Large intestine (tissue), 3 donors: ENCODE measurements around the gene AGBL1. TPM values are rescaled to one million over a fixed set of nuclear protein-coding genes. Genes with fewer than 3 reads are reported as not detected.

Experiments used
- DNase-seq, 2 donors: peaks; one replicate each; pipeline versions ENCODE4 v3.0.0 to v3.0.0-alpha.2; 2013
- H3K27ac ChIP-seq: one replicate; pipeline ENCODE4 v1.5.1; 2013; ENCODE audit warnings: low read length
- H3K27me3 ChIP-seq: 2 replicates; pipeline ENCODE4 v1.6.1; 2013; ENCODE audit warnings: low read length; ENCODE audit not compliant: control insufficient read depth, insufficient read depth
- H3K36me3 ChIP-seq: 2 replicates; pipeline ENCODE4 v1.6.1; 2013; ENCODE audit warnings: low read length; ENCODE audit not compliant: control insufficient read depth, insufficient read depth
- H3K4me1 ChIP-seq: one replicate; pipeline ENCODE4 v1.6.1; 2013; ENCODE audit warnings: low read length; ENCODE audit not compliant: control insufficient read depth, insufficient read depth
- H3K4me3 ChIP-seq: one replicate; pipeline ENCODE4 v1.5.1; 2013; ENCODE audit warnings: low read length
- H3K9me3 ChIP-seq: one replicate; pipeline ENCODE4 v1.6.1; 2013; ENCODE audit warnings: mild to moderate bottlenecking, low read depth, low read length, moderate library complexity; ENCODE audit not compliant: control insufficient read depth
- WGBS: methylation state at CpG from one replicate; pipeline ENCODE4 v1.1.5; 2013; ENCODE audit warnings: low lambda C conversion rate; ENCODE audit not compliant: insufficient coverage; 5-methylcytosine and 5-hydroxymethylcytosine counted together
- polyA plus RNA-seq: library from polyadenylated mRNA; unstranded; fragments of 120-200 nt; gene quantifications from one replicate; pipeline ENCODE4 v1.2.1, GENCODE V29; 2013

AGBL1 gene
- polyA plus RNA-seq, 1 donor, result 0.04 TPM

DNA sequence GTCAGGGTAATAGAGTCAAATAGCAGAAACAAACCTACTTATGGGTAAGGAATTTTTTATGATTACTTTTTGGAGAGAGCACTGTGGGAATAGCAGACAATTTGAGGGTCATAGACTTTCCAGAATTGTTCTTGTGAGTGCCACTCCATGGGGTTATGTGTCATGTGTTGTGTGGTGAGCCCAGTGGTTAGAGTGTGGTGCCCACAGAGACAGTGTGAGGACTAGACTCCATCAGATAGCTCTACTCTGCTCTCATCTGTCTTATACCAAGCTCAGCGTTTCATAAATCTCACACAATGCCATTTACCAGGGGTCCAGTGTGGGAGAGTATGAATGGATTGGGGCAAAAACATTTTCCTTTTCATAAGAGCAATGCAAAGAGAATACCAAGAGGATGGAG is 188.9 kb downstream of the AGBL1 start:
- Histone ChIP-seq H3K36me3 (no peaks in the 10 kb centered on the region), H3K27me3 (no peaks in the 10 kb centered on the region), H3K4me1 (no peaks in the 10 kb centered on the region), H3K4me3 (no peak overlapping the region), H3K27ac (no peak overlapping the region), H3K9me3 (no peaks in the 10 kb centered on the region)
- no CpG with 5 or more reads among the region's 1 CpG for WGBS
- DNase-seq, result no peak

DNA sequence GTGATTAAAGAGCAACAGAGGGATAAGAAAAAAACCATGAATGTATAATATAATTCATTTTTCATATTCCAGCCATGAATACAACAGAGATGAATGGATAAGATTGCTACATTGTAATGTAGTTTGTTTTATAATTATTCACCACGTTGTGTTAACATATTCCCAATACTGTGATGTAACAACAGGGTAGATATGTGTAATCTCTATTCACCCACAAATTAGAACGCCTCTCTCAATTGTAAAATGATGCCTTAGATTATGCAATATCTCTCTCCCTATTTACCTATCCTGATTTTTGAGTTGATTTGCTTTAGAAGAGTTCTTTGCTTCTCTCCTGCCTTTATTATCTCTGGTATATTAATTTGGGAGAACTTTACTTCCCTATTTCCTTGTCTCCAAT is 193.6 kb downstream of the AGBL1 start:
- WGBS, result 33% methylated on average over 1 of the region's 2 CpGs
- H3K9me3 ChIP-seq, result no peaks in the 10 kb centered on the region
- no peak overlapping the region for H3K4me3 ChIP-seq
- no peaks in the 10 kb centered on the region for H3K36me3 ChIP-seq
- no peaks in the 10 kb centered on the region for H3K27me3 ChIP-seq
- DNase-seq, result no peak
- H3K4me1 ChIP-seq, result no peaks in the 10 kb centered on the region
- no peak overlapping the region for H3K27ac ChIP-seq

DNA sequence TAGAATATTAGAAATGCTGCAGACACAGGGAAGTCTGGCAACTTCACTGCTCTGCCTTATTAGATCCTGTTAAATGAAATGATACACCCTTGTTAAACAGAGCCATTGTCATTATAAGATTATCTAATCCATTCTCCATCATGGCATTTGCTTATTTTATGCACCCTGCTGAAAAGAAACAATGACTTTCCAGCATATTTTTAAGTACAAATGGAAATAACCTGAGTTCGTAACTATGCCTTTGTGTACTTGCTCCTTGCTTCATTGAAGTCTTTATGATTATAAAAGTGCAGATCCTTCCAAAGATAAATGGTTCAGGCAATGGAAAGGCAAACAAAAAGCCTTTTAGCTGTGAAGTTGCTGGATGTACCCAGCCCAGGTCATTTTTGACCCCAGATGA is 195.7 kb downstream of the AGBL1 start:
- H3K27ac ChIP-seq, result no peak overlapping the region
- H3K36me3 ChIP-seq, result no peaks in the 10 kb centered on the region
- H3K27me3 ChIP-seq, result no peaks in the 10 kb centered on the region
- no CpG with 5 or more reads among the region's 1 CpG for WGBS
- DNase-seq, result no peak
- H3K4me1 ChIP-seq, result no peaks in the 10 kb centered on the region
- no peak overlapping the region for H3K4me3 ChIP-seq
- H3K9me3 ChIP-seq, result no peaks in the 10 kb centered on the region

DNA sequence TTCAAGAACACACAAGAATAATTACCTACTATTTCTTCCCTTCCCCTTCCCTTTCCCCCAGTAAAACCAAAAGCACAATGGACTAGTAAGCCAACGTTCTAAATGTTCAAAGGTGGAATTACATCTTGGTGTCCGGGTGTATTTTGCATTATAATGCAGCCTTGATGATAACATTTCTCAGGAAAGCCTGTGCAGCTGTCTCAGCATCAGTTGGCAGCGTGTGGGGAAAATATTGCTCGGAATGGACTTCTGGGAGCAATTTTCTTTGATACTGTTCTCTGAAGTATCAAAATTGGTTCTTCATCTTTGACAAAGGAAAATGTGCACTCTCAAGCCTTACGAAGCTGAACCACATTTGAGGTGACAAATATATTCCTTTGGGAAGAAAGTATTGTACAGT is 198.9 kb downstream of the AGBL1 start:
- H3K36me3 ChIP-seq, result no peaks in the 10 kb centered on the region
- H3K27me3 ChIP-seq, result no peaks in the 10 kb centered on the region
- DNase-seq, result no peak
- 100% methylated on average over 1 of the region's 5 CpGs for WGBS
- no peaks in the 10 kb centered on the region for H3K4me1 ChIP-seq
- no peak overlapping the region for H3K4me3 ChIP-seq
- no peak overlapping the region for H3K27ac ChIP-seq
- H3K9me3 ChIP-seq, result no peaks in the 10 kb centered on the region

DNA sequence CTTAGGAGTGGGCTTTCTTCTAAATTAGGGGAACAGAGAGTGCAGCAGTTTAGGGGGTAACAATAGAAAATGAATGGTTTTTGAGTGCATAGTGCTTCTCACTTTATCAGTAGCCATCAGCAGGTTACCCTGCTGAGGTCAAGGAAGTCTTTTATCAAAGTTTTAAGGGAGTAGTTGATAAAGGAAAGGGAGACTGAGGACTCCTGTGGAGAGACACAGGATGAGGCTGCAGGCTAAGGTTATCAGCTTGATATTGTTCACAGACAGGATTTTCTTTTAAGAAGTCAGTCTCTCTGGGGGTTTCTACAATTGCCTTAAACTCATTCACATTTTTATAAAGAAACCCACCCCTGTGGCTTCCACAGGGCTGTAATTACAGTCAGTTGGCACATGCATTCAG is 205.0 kb downstream of the AGBL1 start:
- Histone ChIP-seq H3K36me3 (no peaks in the 10 kb centered on the region), H3K27me3 (no peaks in the 10 kb centered on the region), H3K4me1 (no peaks in the 10 kb centered on the region), H3K9me3 (no peaks in the 10 kb centered on the region), H3K4me3 (no peak overlapping the region), H3K27ac (no peak overlapping the region)
- DNase-seq, result no peak

DNA sequence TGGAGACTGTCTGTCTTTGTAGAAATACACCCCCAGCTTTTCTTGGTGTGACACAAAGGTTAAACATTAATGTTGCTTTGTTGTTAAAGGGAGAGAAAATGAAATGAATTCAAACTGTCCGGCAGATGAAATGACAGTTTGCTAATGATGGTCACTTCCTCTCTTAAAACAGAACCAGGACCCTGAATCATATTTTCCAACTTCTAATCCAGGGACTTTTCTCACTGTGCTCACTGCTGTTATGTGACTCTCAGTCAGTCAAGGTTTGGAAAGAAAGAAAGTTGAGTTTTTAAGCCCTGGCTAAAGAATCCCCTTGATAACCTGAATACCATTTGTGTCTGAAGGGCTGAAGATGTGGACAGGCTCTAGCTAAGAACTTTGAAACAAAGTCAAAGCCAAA is 215.8 kb downstream of the AGBL1 start:
- no peaks in the 10 kb centered on the region for H3K27me3 ChIP-seq

DNA sequence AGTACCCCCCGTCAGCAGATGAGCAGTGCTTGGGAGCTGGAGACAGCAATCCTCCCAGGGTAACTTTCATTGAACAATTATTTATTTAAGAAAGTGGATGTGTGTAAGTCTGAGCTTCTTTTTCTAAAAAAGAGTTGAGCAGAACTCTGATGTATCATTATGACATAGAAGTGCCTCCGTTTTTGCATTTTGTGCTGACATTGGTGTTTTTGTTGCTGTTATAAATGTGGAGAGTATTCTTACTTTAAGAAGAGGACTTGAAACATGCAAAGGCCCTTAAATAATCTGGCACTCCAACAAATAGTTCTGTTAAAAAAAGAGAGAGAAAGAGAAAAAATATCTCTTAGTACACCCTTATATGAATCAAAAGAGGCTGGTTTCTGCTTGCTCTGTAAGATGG is 217.1 kb downstream of the AGBL1 start:
- no peak overlapping the region for H3K27ac ChIP-seq
- H3K4me3 ChIP-seq, result no peak overlapping the region
- WGBS, result no CpG with 5 or more reads among the region's 2 CpGs
- no peaks in the 10 kb centered on the region for H3K27me3 ChIP-seq
- no peak for DNase-seq
- H3K9me3 ChIP-seq, result no peaks in the 10 kb centered on the region
- no peaks in the 10 kb centered on the region for H3K4me1 ChIP-seq
- no peaks in the 10 kb centered on the region for H3K36me3 ChIP-seq

More for the DNA sequence above, 215.8 kb downstream of the AGBL1 start:
- H3K9me3 ChIP-seq, result no peaks in the 10 kb centered on the region
- H3K4me3 ChIP-seq, result no peak overlapping the region
- no CpG with 5 or more reads among the region's 1 CpG for WGBS
- H3K27ac ChIP-seq, result no peak overlapping the region
- no peaks in the 10 kb centered on the region for H3K36me3 ChIP-seq
- H3K4me1 ChIP-seq, result no peaks in the 10 kb centered on the region
- DNase-seq, result no peak

DNA sequence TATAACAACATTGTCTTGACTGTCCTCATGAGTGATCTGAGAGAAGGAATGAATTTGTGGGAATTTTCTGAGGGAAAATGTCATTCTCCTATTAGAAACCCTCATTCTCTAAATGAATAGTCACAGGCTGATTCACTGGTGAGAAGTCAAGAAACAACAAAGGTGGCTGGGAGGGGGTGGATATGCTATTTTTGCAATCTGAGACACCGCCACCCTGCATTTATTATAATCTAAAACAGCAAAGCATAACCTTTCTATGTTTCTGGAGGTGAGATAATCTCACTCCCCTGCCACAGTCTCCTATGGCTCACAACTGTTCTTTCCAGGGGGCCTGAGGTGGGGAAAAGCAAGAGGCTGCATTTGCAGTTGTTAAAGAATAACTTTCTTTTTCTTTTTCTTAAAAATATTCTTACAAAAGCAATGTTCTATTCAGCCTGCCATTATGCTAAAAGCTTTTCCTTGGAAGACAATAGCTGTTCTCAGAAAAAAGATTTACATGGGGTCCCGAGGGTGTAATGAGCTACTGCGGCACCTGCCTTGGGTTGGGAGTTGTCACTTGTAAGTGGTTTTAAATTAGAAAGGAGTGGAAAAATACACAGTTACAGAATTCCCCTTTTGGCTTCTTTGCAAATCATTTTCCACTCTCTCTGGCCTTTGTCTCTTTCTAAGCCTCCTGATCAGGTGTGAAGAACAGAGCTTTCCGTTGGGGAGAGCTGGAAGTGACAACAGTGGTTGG is 220.9 kb downstream of the AGBL1 start:
- no peak for DNase-seq
- Histone ChIP-seq H3K27me3 (no peaks in the 10 kb centered on the region), H3K36me3 (no peaks in the 10 kb centered on the region), H3K4me1 (no peaks in the 10 kb centered on the region), H3K9me3 (no peaks in the 10 kb centered on the region), H3K27ac (no peak overlapping the region), H3K4me3 (no peak overlapping the region)
- WGBS, result no CpG with 5 or more reads among the region's 4 CpGs

DNA sequence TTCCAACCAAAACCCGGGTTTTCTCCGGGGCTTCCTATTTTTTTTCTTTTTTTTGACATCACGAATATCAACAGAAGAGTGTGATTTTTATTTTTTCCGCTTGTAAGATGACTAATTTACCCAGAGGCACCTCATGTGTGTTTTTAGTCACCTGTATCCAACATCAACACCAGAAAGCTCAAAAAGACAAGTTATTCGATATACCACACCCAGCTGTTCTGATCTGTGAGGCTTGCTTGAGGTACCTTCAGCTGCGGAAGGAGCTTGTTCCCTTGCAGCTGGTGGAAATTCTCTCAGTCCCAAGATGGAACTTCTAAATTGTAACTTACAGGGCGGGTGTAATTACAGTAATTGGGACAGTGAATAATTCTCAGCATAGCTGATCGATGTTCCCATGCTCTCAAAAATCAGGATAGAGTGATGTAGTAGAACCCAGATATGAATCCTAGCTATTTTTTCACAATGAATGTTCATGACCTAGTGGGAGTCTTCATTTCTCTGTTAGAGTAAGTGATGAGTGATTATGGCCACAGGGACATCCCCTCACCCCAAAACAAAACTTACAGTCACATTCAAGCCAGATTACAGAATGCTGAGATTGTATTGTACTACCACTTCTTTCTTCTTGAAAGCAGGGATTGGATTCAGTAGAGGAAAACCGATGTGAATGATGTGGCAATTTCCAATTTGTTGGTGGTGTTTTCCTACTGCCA is 232.1 kb downstream of the AGBL1 start:
- no peaks in the 10 kb centered on the region for H3K36me3 ChIP-seq
- H3K9me3 ChIP-seq, result no peaks in the 10 kb centered on the region
- H3K27me3 ChIP-seq, result no peaks in the 10 kb centered on the region
- 100% methylated on average over 4 of the region's 9 CpGs for WGBS
- DNase-seq, result no peak
- no peak overlapping the region for H3K27ac ChIP-seq
- H3K4me3 ChIP-seq, result no peak overlapping the region
- H3K4me1 ChIP-seq, result no peaks in the 10 kb centered on the region

DNA sequence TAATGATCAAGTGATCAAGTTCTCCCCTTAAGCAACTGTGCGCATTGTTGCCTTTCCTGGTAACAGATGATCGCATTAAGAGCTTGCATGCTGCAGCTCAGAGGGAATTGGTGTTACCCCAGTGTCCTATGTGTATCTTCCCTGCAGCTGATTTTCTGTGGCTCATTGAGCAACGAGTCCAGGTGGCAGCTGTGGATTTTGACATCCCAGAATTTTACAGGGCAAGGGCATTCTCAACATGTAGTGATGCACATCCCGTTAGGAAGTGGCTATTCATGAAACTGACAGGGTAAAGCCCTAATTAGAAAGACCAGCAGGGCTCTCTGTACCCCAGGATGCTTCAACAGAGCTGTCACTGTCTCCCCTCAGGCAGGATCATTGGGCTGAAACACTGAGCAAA is 232.8 kb downstream of the AGBL1 start:
- no CpG with 5 or more reads among the region's 4 CpGs for WGBS
- H3K4me1 ChIP-seq, result no peaks in the 10 kb centered on the region
- no peaks in the 10 kb centered on the region for H3K9me3 ChIP-seq
- no peaks in the 10 kb centered on the region for H3K36me3 ChIP-seq
- H3K27me3 ChIP-seq, result no peaks in the 10 kb centered on the region
- no peak overlapping the region for H3K27ac ChIP-seq
- DNase-seq, result no peak
- no peak overlapping the region for H3K4me3 ChIP-seq

DNA sequence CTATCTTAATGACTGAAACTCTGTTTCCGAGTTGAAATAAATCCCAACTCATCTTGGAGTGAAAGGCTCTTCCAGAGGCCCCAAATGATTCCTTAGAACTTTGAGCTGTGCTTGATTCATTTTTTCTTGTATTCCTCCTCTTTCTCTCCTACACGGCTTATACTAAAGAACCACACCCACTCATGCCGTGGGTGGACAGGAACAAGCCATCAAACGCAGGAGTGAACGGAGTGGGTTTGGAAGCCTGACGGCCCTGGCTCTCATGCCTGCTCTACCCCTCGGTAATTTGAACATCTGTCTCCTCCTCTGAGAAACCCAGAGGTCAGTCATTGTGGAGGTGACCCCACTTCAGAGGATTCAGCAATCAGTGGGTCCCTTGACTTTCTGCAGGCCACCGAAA is 236.5 kb downstream of the AGBL1 start:
- Histone ChIP-seq H3K27ac (no peak overlapping the region), H3K36me3 (no peaks in the 10 kb centered on the region), H3K27me3 (no peaks in the 10 kb centered on the region), H3K9me3 (no peaks in the 10 kb centered on the region), H3K4me3 (no peak overlapping the region), H3K4me1 (no peaks in the 10 kb centered on the region)
- WGBS, result no CpG with 5 or more reads among the region's 8 CpGs
- no peak for DNase-seq
